HCT116 (cell line): ENCODE data around the gene ZNF592. TPM values are rescaled to one million over a fixed set of nuclear protein-coding genes. Genes with fewer than 3 reads are reported as not detected.

Source experiments
- ATAC-seq: fragments of 200-7000 bp; cut with Tn5 transposase; 2 replicates; pipeline ENCODE4 v1.9.1; 2020; ENCODE audit warnings: mild to moderate bottlenecking, moderate library complexity
- BruUV-seq: library from RNA; stranded (reverse); fragments of 400-500 nt; replicated peaks from 2 replicates; lab custom pipeline; 2021; lab: Mats Ljungman, UMichigan
- CTCF ChIA-PET: fragments of 300-600 bp; sonication (Branson Sonifier 250); formaldehyde crosslinking; loops from one replicate; lab custom pipeline; 2021; ENCODE audit warnings: antibody characterized with exemption; lab: Charles Lee
- POLR2A ChIA-PET: fragments of 300-600, 350-600 bp; sonication (Branson Sonifier 250); formaldehyde crosslinking; loops from one replicate; lab custom pipeline; 2021; ENCODE audit warnings: antibody characterized with exemption; lab: Charles Lee
- RAD21 ChIA-PET, 2 experiments: fragments of 300-600 bp; sonication (Branson Sonifier 250); formaldehyde crosslinking; loops; one replicate each; lab custom pipeline; 2023; ENCODE audit warnings: low total read pairs in 2 of 2; ENCODE audit not compliant: uncharacterized antibody in 2 of 2, unreplicated experiment in 2 of 2, low non-redundant PET in 1 of 2; lab: Charles Lee
- DNase-seq: peaks from one replicate; pipeline ENCODE4 v3.0.0-alpha.2; 2010; ENCODE audit warnings: low read depth, low spot score
- H2AFZ ChIP-seq: fragments of 200-600 bp; shearing (Covaris generic), sonication (generic); 2 replicates; pipeline ENCODE4 v1.6.1; 2017; ENCODE audit warnings: low read depth, mixed run types, mixed read lengths, antibody characterized with exemption, low read length; ENCODE audit not compliant: poor library complexity, severe bottlenecking
- H3K27ac ChIP-seq: 2 replicates; pipeline ENCODE4 v1.5.1; 2012; ENCODE audit warnings: low read depth, low read length
- H3K27me3 ChIP-seq: fragments of 200-600 bp; sonication (generic); 2 replicates; pipeline ENCODE4 v1.6.1; 2016; ENCODE audit warnings: mixed run types, low read length, mixed read lengths; ENCODE audit not compliant: insufficient read depth
- H3K36me3 ChIP-seq, 2 experiments: fragments of 200-500 bp in 1 of 2; fragments of 200-600 bp in 1 of 2; sonication (Bioruptor generic) in 1 of 2; sonication (generic) in 1 of 2; 2 replicates each; pipeline versions ENCODE4 v1.5.1 to v1.6.1; 2014 to 2016; ENCODE audit warnings: low read length in 2 of 2, inconsistent platforms in 1 of 2, mixed read lengths in 1 of 2, mixed run types in 1 of 2; ENCODE audit not compliant: insufficient read depth in 2 of 2, control insufficient read depth in 1 of 2
- H3K4me1 ChIP-seq, 2 experiments: fragments of 200-600 bp in 1 of 2; sonication (generic) in 1 of 2; 2 replicates each; pipeline versions ENCODE4 v1.5.1 to v1.6.1; 2012 to 2017; ENCODE audit warnings: low read length in 2 of 2, inconsistent platforms in 1 of 2, mild to moderate bottlenecking in 1 of 2, mixed read lengths in 1 of 2, mixed run types in 1 of 2, moderate library complexity in 1 of 2; ENCODE audit not compliant: insufficient read depth in 2 of 2, control insufficient read depth in 1 of 2
- H3K4me2 ChIP-seq: fragments of 200-600 bp; sonication (generic); 2 replicates; pipeline ENCODE4 v1.6.1; 2017; ENCODE audit warnings: mixed run types, low read length, mixed read lengths
- H3K4me3 ChIP-seq, 2 experiments: fragments of 200-600 bp in 1 of 2; sonication (generic) in 1 of 2; replicated peaks in 1 of 2; 2 replicates each; pipeline ENCODE4 v1.5.1; 2011 to 2016; ENCODE audit warnings: low read length in 2 of 2, control low read depth in 1 of 2, low read depth in 1 of 2, mild to moderate bottlenecking in 1 of 2, mixed read lengths in 1 of 2, mixed run types in 1 of 2
- H3K79me2 ChIP-seq: fragments of 200-600 bp; sonication (generic); 2 replicates; pipeline ENCODE4 v1.6.1; 2017; ENCODE audit warnings: mild to moderate bottlenecking, mixed run types, low read length, moderate library complexity, mixed read lengths; ENCODE audit not compliant: insufficient read depth
- H3K9ac ChIP-seq: fragments of 200-600 bp; sonication (generic); 2 replicates; pipeline ENCODE4 v1.6.1; 2016; ENCODE audit warnings: low read length, mixed read lengths
- H3K9me2 ChIP-seq: fragments of 200-600 bp; sonication (generic), shearing (Covaris generic); 2 replicates; pipeline ENCODE4 v1.6.1; 2017; ENCODE audit warnings: mixed run types, mild to moderate bottlenecking, moderate library complexity; ENCODE audit not compliant: insufficient read depth
- H3K9me3 ChIP-seq, 2 experiments: fragments of 200-500 bp in 1 of 2; fragments of 200-600 bp in 1 of 2; sonication (Bioruptor generic) in 1 of 2; sonication (generic) in 1 of 2; 2 replicates each; pipeline ENCODE4 v1.6.1; 2014 to 2017; ENCODE audit warnings: low read length in 2 of 2, mixed read lengths in 2 of 2, inconsistent platforms in 1 of 2, low read depth in 1 of 2, mild to moderate bottlenecking in 1 of 2, mixed run types in 1 of 2, moderate library complexity in 1 of 2; ENCODE audit not compliant: control insufficient read depth in 1 of 2, insufficient read depth in 1 of 2
- H4K20me1 ChIP-seq: fragments of 200-600 bp; sonication (generic), shearing (Covaris generic); 2 replicates; pipeline ENCODE4 v1.6.1; 2017; ENCODE audit warnings: mixed run types, mild to moderate bottlenecking, moderate library complexity; ENCODE audit not compliant: insufficient read depth
- ATF3 ChIP-seq: IDR thresholded peaks from 2 replicates; pipeline ENCODE4 v1.6.1; 2012
- CEBPB ChIP-seq: IDR thresholded peaks from 2 replicates; pipeline ENCODE4 v1.6.1; 2012; ENCODE audit warnings: low read depth
- EZH2 ChIP-seq: fragments of 200-600 bp; sonication (generic); IDR thresholded peaks from 2 replicates; pipeline ENCODE4 v1.6.1; 2017; ENCODE audit warnings: antibody characterized with exemption, mixed run types
- EZH2phosphoT487 ChIP-seq: fragments of 200-600 bp; IDR thresholded peaks from 2 replicates; pipeline ENCODE4 v1.6.1; 2018; ENCODE audit warnings: antibody characterized with exemption, borderline replicate concordance
- JUND ChIP-seq: IDR thresholded peaks from 2 replicates; pipeline ENCODE4 v1.6.1; 2012
- POLR2A ChIP-seq: IDR thresholded peaks from 2 replicates; pipeline ENCODE4 v1.7.0; 2011; ENCODE audit warnings: borderline replicate concordance; ENCODE audit not compliant: insufficient read depth, insufficient read length; ENCODE audit errors: extremely low read depth
- POLR2AphosphoS5 ChIP-seq: IDR thresholded peaks from 2 replicates; pipeline ENCODE4 v1.6.1; 2011; ENCODE audit warnings: mild to moderate bottlenecking, low read depth, low read length, moderate library complexity
- REST ChIP-seq: IDR thresholded peaks from 2 replicates; pipeline ENCODE4 v1.6.1; 2012; ENCODE audit warnings: low read depth
- SP1 ChIP-seq: IDR thresholded peaks from 2 replicates; pipeline ENCODE4 v1.6.1; 2012; ENCODE audit warnings: low read depth
- SRF ChIP-seq: IDR thresholded peaks from 2 replicates; pipeline ENCODE4 v1.6.1; 2012; ENCODE audit warnings: low read depth
- TCF7L2 ChIP-seq: IDR thresholded peaks from 2 replicates; pipeline ENCODE4 v1.7.0; 2011; ENCODE audit warnings: borderline replicate concordance, inconsistent platforms; ENCODE audit not compliant: insufficient read depth, insufficient read length; ENCODE audit errors: extremely low read depth
- YY1 ChIP-seq: IDR thresholded peaks from 2 replicates; pipeline ENCODE4 v1.6.1; 2011; ENCODE audit warnings: low read length, low read depth, moderate library complexity, mild to moderate bottlenecking; ENCODE audit not compliant: insufficient replicate concordance; ENCODE audit errors: extremely low read depth
- ZFX ChIP-seq: fragments of 450-650 bp; IDR thresholded peaks from 2 replicates; pipeline ENCODE4 v1.6.1; 2017
- intact Hi-C: fragments of 100-400 bp; cut with micrococcal nuclease; formaldehyde crosslinking; loops from 2 replicates; pipeline ENCODE4 v1.10.0; 2022
- total RNA-seq: library from RNA; stranded (reverse); gene quantifications from one replicate; pipeline ENCODE4 v1.2.1, GENCODE V29; 2021; ENCODE audit not compliant: unreplicated experiment
- TF ChIP-seq, protein P1 (sequence below): IDR thresholded peaks from 2 replicates; pipeline ENCODE4 v1.6.1; 2011; ENCODE audit warnings: mild to moderate bottlenecking, low read length, moderate library complexity; ENCODE audit not compliant: insufficient replicate concordance; ENCODE audit errors: extremely low read depth
- TF ChIP-seq, protein P2 (sequence below): IDR thresholded peaks from 2 replicates; pipeline ENCODE4 v1.6.1; 2012
- TF ChIP-seq, protein P3 (sequence below), 3 experiments: fragments of 200-600 bp in 1 of 3; sonication (generic) in 1 of 3; IDR thresholded peaks in 2 of 3; conservative IDR thresholded peaks in 1 of 3; 2 replicates each; pipeline ENCODE4 v1.5.1; 2012 to 2017; ENCODE audit warnings: low read depth in 2 of 3, low read length in 2 of 3, antibody characterized with exemption in 1 of 3, borderline replicate concordance in 1 of 3, control low read depth in 1 of 3, mild to moderate bottlenecking in 1 of 3, mixed read lengths in 1 of 3, mixed run types in 1 of 3, moderate library complexity in 1 of 3; ENCODE audit not compliant: insufficient read depth in 1 of 3

ZNF592 gene
- total RNA-seq, 1 experiment from 2014 or later = 26.4 TPM

- POLR2A ChIA-PET = interaction anchor here (0.8 kb wide), 1 partner anchor 12 kb away, joined by 3 read pairs; no protein-coding TSS in a partner anchor
- RAD21 ChIA-PET = no interaction called here
- BruUV-seq = no TSS peak
- CTCF ChIA-PET = no interaction called here
- intact Hi-C loops = no loop called here
- TF ChIP-seq ZFX (no peak), SP1 (no peak), EZH2phosphoT487 (no peak), EZH2 (no peak), POLR2AphosphoS5 (no peak), CEBPB (no peak), POLR2A (no peak), JUND (no peak), TCF7L2 (no peak), REST (no peak), YY1 (no peak), ATF3 (no peak), SRF (no peak)
- TF ChIP-seq, protein P1, sequence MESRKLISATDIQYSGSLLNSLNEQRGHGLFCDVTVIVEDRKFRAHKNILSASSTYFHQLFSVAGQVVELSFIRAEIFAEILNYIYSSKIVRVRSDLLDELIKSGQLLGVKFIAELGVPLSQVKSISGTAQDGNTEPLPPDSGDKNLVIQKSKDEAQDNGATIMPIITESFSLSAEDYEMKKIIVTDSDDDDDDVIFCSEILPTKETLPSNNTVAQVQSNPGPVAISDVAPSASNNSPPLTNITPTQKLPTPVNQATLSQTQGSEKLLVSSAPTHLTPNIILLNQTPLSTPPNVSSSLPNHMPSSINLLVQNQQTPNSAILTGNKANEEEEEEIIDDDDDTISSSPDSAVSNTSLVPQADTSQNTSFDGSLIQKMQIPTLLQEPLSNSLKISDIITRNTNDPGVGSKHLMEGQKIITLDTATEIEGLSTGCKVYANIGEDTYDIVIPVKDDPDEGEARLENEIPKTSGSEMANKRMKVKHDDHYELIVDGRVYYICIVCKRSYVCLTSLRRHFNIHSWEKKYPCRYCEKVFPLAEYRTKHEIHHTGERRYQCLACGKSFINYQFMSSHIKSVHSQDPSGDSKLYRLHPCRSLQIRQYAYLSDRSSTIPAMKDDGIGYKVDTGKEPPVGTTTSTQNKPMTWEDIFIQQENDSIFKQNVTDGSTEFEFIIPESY = no peak
- TF ChIP-seq, protein P2, sequence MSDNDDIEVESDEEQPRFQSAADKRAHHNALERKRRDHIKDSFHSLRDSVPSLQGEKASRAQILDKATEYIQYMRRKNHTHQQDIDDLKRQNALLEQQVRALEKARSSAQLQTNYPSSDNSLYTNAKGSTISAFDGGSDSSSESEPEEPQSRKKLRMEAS = no peak
- TF ChIP-seq, protein P3, sequence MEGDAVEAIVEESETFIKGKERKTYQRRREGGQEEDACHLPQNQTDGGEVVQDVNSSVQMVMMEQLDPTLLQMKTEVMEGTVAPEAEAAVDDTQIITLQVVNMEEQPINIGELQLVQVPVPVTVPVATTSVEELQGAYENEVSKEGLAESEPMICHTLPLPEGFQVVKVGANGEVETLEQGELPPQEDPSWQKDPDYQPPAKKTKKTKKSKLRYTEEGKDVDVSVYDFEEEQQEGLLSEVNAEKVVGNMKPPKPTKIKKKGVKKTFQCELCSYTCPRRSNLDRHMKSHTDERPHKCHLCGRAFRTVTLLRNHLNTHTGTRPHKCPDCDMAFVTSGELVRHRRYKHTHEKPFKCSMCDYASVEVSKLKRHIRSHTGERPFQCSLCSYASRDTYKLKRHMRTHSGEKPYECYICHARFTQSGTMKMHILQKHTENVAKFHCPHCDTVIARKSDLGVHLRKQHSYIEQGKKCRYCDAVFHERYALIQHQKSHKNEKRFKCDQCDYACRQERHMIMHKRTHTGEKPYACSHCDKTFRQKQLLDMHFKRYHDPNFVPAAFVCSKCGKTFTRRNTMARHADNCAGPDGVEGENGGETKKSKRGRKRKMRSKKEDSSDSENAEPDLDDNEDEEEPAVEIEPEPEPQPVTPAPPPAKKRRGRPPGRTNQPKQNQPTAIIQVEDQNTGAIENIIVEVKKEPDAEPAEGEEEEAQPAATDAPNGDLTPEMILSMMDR (IDR thresholded peaks at IDR 0.05 in 2 of 3, conservative IDR thresholded peaks at IDR 0.05 in 1 of 3; ENCODE audit: borderline replicate concordance in 1 of 3, insufficient read depth in 1 of 3, low read depth in 2 of 3, low read length in 2 of 3) = no peak
- H3K27ac ChIP-seq = no peak overlapping the region
- no peaks in the 10 kb centered on the region for H3K79me2 ChIP-seq
- H3K27me3 ChIP-seq = no peaks in the 10 kb centered on the region
- H4K20me1 ChIP-seq = no peaks in the 10 kb centered on the region
- H3K4me2 ChIP-seq = no peak overlapping the region
- no peak overlapping the region for H2AFZ ChIP-seq
- no peak overlapping the region for H3K4me3 ChIP-seq
- no peak overlapping the region for H3K9ac ChIP-seq
- H3K36me3 ChIP-seq = no peaks in the 10 kb centered on the region
- DNase-seq (no peak), ATAC-seq (no peak)
- H3K9me3 ChIP-seq = no peaks in the 10 kb centered on the region
- H3K9me2 ChIP-seq = no peaks in the 10 kb centered on the region
- peaks cover 0 to 8% of the 10 kb centered on the region in 2 experiments; a peak in 2 of 4 replicates for H3K4me1 ChIP-seq
Measured at GRCh38 chr15:84722628-84723027, 25.8 kb upstream of the ZNF592 start.
